ENCODE data around the gene TRIM72.

TRIM72 gene

GRCh38 chr16:31250782-31251384 is 37.0 kb downstream of the TRIM72 start:
- TF ChIP-seq, protein P1, sequence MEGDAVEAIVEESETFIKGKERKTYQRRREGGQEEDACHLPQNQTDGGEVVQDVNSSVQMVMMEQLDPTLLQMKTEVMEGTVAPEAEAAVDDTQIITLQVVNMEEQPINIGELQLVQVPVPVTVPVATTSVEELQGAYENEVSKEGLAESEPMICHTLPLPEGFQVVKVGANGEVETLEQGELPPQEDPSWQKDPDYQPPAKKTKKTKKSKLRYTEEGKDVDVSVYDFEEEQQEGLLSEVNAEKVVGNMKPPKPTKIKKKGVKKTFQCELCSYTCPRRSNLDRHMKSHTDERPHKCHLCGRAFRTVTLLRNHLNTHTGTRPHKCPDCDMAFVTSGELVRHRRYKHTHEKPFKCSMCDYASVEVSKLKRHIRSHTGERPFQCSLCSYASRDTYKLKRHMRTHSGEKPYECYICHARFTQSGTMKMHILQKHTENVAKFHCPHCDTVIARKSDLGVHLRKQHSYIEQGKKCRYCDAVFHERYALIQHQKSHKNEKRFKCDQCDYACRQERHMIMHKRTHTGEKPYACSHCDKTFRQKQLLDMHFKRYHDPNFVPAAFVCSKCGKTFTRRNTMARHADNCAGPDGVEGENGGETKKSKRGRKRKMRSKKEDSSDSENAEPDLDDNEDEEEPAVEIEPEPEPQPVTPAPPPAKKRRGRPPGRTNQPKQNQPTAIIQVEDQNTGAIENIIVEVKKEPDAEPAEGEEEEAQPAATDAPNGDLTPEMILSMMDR (IDR thresholded peaks at IDR 0.05; ENCODE audit: low read depth, low read length) = no peak

DNA sequence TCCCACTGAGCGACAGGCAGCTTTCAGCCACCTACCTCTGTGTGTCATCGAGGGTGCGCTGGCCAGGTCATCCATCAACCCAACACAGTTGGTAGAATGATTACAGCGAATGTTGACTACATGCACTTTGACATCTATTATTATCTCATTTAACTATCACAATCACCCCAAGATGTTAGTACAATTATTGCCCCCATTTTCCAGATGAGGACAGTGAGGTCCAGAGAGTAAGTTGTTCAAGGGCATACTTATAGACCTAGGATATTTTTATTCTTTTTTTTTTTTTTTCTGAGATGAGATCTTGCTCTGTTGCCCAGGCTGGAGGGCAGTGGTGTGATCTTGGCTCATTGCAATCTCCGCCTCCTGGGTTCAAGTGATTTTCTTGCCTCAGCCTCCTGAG is 37.5 kb downstream of the TRIM72 start:
- no peak for DNase-seq (ENCODE audit: extremely low read depth, low read depth)
- TF ChIP-seq, protein P1 (IDR thresholded peaks at IDR 0.05; ENCODE audit: low read depth, low read length) = no peak

More at GRCh38 chr16:31250782-31251384, 37.0 kb downstream of the TRIM72 start:
- no peak for DNase-seq (ENCODE audit: extremely low read depth, low read depth)

DNA sequence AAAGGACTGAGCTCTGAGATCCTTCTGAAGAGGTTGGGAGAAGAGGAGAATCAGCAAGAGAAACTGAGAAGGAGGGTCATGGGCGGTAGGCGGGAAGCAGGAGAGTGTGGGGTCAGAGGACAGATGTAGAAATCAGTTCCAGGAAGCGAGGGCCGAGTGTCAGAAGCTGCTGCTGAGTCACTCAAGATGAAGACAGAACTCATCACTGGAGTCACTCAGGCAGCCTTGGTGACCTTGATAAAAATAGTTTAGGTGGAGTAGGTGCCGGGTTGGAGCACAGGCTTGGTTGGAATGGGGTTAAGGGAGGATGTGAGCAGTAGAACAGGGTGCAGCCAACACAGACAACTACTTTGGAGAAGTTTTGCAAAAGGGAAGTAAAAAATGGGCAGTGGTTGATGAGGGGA is 39.7 kb downstream of the TRIM72 start:
- TF ChIP-seq, protein P1 (IDR thresholded peaks at IDR 0.05; ENCODE audit: low read depth, low read length) = no peak
- DNase-seq (ENCODE audit: extremely low read depth, low read depth) = no peak

- no peak for DNase-seq (ENCODE audit: extremely low read depth, low read depth)
- TF ChIP-seq, protein P1 (IDR thresholded peaks at IDR 0.05; ENCODE audit: low read depth, low read length) = no peak
These were observed 42.5 kb downstream of the TRIM72 start for GRCh38 chr16:31256466-31256865.

GRCh38 chr16:31258366-31258765 is 44.4 kb downstream of the TRIM72 start:
- TF ChIP-seq, protein P1 (IDR thresholded peaks at IDR 0.05; ENCODE audit: low read depth, low read length) = no peak
- no peak for DNase-seq (ENCODE audit: extremely low read depth, low read depth)

- TF ChIP-seq, protein P1 (IDR thresholded peaks at IDR 0.05; ENCODE audit: low read depth, low read length) = no peak
- no peak for DNase-seq (ENCODE audit: extremely low read depth, low read depth)
These were observed 46.4 kb downstream of the TRIM72 start for GRCh38 chr16:31260136-31260931.

DNA sequence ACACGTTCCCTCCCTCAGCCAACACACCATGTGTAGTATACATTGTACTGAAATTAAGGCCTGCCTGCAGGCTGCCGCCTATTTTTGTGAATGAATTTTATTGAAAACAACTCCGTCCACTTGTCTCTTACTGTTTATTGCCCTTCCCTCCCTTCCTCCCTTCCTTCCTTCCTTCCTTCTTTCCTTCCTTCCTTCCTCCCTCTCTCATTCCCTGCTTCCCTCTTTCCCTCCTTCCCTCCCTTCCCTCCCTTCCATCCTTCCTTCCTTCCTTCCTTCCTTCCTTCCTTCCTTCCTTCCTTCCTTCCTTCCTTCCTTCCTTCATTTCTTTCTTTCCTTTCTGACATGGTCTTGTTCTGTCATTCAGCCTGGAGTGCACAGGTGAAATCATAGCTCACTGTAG is 48.2 kb downstream of the TRIM72 start:
- DNase-seq (ENCODE audit: extremely low read depth, low read depth) = no peak
- TF ChIP-seq, protein P1 (IDR thresholded peaks at IDR 0.05; ENCODE audit: low read depth, low read length) = no peak

Data from AG09319 (cell line).